HL-60 (cell line): ENCODE results near the gene TMEM91.
A peak's percentile ranks its signal among the peaks of the same experiment; 100 is the strongest.
"Not testable (repeated sequence)": the region's sequence is repeated elsewhere in the genome, so short reads cannot be mapped to it uniquely, and the experiment has no call there.

Source experiments
- DNase-seq, 2 experiments: peaks; one replicate each; pipeline ENCODE4 v3.0.0-alpha.2; 2010 to 2020; ENCODE audit warnings: low read depth in 1 of 2, low spot score in 1 of 2
- H3K27ac ChIP-seq: fragments of 250-450 bp; sonication (Bioruptor Pico); replicated peaks from 2 replicates; pipeline ENCODE4 v1.5.1; 2020; ENCODE audit warnings: mild to moderate bottlenecking, moderate library complexity
- H3K27me3 ChIP-seq: fragments of 250-450 bp; sonication (Bioruptor Pico); 2 replicates; pipeline ENCODE4 v1.5.1; 2021; ENCODE audit warnings: mild to moderate bottlenecking, moderate library complexity; ENCODE audit not compliant: insufficient read depth, poor library complexity, severe bottlenecking
- H3K4me3 ChIP-seq: replicated peaks from 2 replicates; pipeline ENCODE4 v1.5.1; 2011; ENCODE audit warnings: mild to moderate bottlenecking, control low read depth, low read length; ENCODE audit not compliant: insufficient read depth
- CTCF ChIP-seq: IDR thresholded peaks from one replicate; pipeline ENCODE4 v1.5.1; 2011; ENCODE audit warnings: low read length, control low read depth, inconsistent platforms; ENCODE audit not compliant: insufficient read depth
- GABPA ChIP-seq: IDR thresholded peaks from 2 replicates; pipeline ENCODE4 v1.6.1; 2012; ENCODE audit warnings: low read depth
- POLR2AphosphoS5 ChIP-seq: IDR thresholded peaks from 2 replicates; pipeline ENCODE4 v1.6.1; 2012; ENCODE audit warnings: low read depth
- REST ChIP-seq: IDR thresholded peaks from 2 replicates; pipeline ENCODE4 v1.6.1; 2012; ENCODE audit warnings: low read depth; ENCODE audit not compliant: insufficient replicate concordance
- SPI1 ChIP-seq: IDR thresholded peaks from 2 replicates; pipeline ENCODE4 v1.6.1; 2012; ENCODE audit warnings: low read depth, mild to moderate bottlenecking, borderline replicate concordance

Gene TMEM91

GRCh38 chr19:41366089-41366488 lies 10.2 kb upstream of the TMEM91 start:
- TF ChIP-seq SPI1 (no peak), REST (no peak), CTCF (no peak), GABPA (no peak), POLR2AphosphoS5 (no peak)
- no peak for DNase-seq
- Histone ChIP-seq H3K27ac (no peak overlapping the region), H3K27me3 (no peaks in the 10 kb centered on the region), H3K4me3 (no peak overlapping the region)

GRCh38 chr19:41367848-41368301 lies 8.5 kb upstream of the TMEM91 start:
- no peak overlapping the region for H3K4me3 ChIP-seq
- TF ChIP-seq CTCF: no peak
- no peak for TF ChIP-seq REST
- peak; percentile 13; the same call in 1 of the 2 replicates for TF ChIP-seq SPI1
- no peak for TF ChIP-seq GABPA
- no peak for TF ChIP-seq POLR2AphosphoS5
- DNase-seq: peak in 1 of 2 experiments; percentile 69
- H3K27me3 ChIP-seq: no peaks in the 10 kb centered on the region
- peak overlapping the region; percentile 79 for H3K27ac ChIP-seq

- no peak overlapping the region for H3K27ac ChIP-seq
- TF ChIP-seq POLR2AphosphoS5 (no peak), SPI1 (no peak), CTCF (no peak), REST (no peak)
- no peaks in the 10 kb centered on the region for H3K27me3 ChIP-seq
- DNase-seq: no peak
- no peak overlapping the region for H3K4me3 ChIP-seq
Observed at GRCh38 chr19:41369769-41370168, 6.6 kb upstream of the TMEM91 start.

GRCh38 chr19:41371119-41371518 lies 5.2 kb upstream of the TMEM91 start:
- DNase-seq, H3K27ac ChIP-seq, H3K4me3 ChIP-seq, H3K27me3 ChIP-seq: not testable (repeated sequence)
